22Rv1 (cell line): ENCODE results near the gene B4GALT5.

ENCODE experiments used
- H3K27ac ChIP-seq: fragments of 450-650 bp; 2 replicates; pipeline ENCODE4 v1.5.1; 2017
- ZFX ChIP-seq: fragments of 450-650 bp; IDR thresholded peaks from 2 replicates; pipeline ENCODE4 v1.6.1; 2017; ENCODE audit warnings: antibody characterized with exemption, borderline replicate concordance
- TF ChIP-seq, protein P1 (sequence below): fragments of 450-650 bp; IDR thresholded peaks from 2 replicates; pipeline ENCODE4 v1.5.1; 2017; ENCODE audit warnings: mild to moderate bottlenecking

The B4GALT5 gene

GRCh38 chr20:49677777-49678758 is 35.6 kb downstream of the B4GALT5 start:
- TF ChIP-seq, protein P1, sequence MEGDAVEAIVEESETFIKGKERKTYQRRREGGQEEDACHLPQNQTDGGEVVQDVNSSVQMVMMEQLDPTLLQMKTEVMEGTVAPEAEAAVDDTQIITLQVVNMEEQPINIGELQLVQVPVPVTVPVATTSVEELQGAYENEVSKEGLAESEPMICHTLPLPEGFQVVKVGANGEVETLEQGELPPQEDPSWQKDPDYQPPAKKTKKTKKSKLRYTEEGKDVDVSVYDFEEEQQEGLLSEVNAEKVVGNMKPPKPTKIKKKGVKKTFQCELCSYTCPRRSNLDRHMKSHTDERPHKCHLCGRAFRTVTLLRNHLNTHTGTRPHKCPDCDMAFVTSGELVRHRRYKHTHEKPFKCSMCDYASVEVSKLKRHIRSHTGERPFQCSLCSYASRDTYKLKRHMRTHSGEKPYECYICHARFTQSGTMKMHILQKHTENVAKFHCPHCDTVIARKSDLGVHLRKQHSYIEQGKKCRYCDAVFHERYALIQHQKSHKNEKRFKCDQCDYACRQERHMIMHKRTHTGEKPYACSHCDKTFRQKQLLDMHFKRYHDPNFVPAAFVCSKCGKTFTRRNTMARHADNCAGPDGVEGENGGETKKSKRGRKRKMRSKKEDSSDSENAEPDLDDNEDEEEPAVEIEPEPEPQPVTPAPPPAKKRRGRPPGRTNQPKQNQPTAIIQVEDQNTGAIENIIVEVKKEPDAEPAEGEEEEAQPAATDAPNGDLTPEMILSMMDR, result no peak
- no peak for TF ChIP-seq ZFX
- H3K27ac ChIP-seq, result no peak overlapping the region

- H3K27ac ChIP-seq, result no peak overlapping the region
Measured at GRCh38 chr20:49676581-49677291, 36.9 kb downstream of the B4GALT5 start.

DNA sequence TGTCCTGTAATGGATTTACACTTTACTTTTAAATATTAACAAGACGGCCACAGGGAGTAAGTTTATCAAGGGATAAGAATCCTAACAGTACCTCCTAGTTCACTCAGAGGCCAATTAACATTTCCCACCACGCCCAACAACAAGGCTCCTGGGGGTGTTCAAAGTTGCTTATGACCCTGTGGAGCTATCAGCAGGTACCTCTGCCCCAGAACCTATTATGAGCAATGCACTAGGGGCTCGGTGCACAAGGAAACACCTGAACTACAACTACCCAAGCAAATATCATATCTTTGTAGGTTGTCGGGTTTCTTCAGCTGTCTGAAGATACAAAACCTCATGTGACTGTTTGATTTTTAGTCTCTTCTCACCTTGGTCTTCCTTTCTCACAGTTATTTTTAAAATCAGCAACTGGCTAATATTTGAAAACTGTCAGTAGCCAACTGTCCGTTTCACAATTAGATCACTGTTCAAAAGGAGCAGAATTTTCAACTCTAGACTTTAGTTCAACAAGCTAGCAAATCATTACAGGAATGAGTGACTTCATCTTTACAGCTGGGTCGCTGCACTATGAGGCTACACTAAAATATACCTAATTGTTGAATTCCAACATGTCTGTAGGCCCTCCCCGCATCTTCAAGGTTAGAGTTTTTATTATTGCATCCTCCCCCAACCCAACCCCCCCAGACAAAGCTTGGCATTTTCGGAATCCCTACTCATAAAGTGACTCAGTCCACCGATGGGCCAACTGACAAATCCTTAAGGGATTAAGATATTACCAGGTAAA is 38.1 kb downstream of the B4GALT5 start:
- H3K27ac ChIP-seq, result no peak overlapping the region
- TF ChIP-seq, protein P1, result no peak
- no peak for TF ChIP-seq ZFX

More at GRCh38 chr20:49676581-49677291, 36.9 kb downstream of the B4GALT5 start:
- TF ChIP-seq, protein P1, result no peak
- no peak for TF ChIP-seq ZFX

- no peak overlapping the region for H3K27ac ChIP-seq
- TF ChIP-seq, protein P1, result no peak
- no peak for TF ChIP-seq ZFX
Measured at GRCh38 chr20:49674383-49675352, 39.0 kb downstream of the B4GALT5 start.

GRCh38 chr20:49672096-49672664 is 41.5 kb downstream of the B4GALT5 start:
- H3K27ac ChIP-seq, result no peak overlapping the region
- TF ChIP-seq, protein P1, result no peak
- no peak for TF ChIP-seq ZFX

DNA sequence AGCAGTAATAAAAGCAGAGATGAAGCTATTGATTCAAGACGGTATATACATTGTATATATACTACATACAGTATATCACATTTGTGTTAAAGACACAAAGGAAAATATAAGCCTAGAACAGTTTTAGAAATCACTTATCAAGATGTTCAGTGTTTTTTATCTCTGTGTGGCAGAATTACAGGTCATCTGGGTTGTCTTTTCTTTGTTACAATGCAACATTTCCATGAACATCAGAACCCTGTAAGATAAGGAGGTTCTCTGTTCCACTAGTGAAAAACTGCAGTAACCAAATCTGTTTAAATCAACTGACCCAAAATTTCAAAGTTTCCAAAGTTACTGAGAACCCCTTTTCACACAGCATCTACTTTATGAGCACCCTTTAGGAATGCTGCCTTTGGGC is 42.2 kb downstream of the B4GALT5 start:
- no peak overlapping the region for H3K27ac ChIP-seq
- TF ChIP-seq, protein P1, result no peak
- no peak for TF ChIP-seq ZFX
